Fibroblast of lung (primary cell): ENCODE data around the gene OCSTAMP.

ENCODE experiments used
- CTCF ChIP-seq, 2 donors: IDR thresholded peaks in 1 of 2; conservative IDR thresholded peaks in 1 of 2; 1 replicate in 1 of 2; 2 replicates in 1 of 2; pipeline ENCODE4 v1.5.1; 2011 to 2012; ENCODE audit warnings: low read length in 2 of 2, control low read depth in 1 of 2, inconsistent platforms in 1 of 2, low read depth in 1 of 2, mild to moderate bottlenecking in 1 of 2
- EZH2 ChIP-seq: IDR thresholded peaks from 2 replicates; pipeline ENCODE4 v1.5.1; 2012; ENCODE audit warnings: low read length, control low read depth, mild to moderate bottlenecking; ENCODE audit errors: missing control alignments

GRCh38 chr20:46509523-46509922, 40.9 kb downstream of the OCSTAMP start:
- no peak for TF ChIP-seq CTCF (conservative IDR thresholded peaks at IDR 0.05 in 1 of 2, IDR thresholded peaks at IDR 0.05 in 1 of 2; ENCODE audit: low read depth in 1 of 2, low read length in 2 of 2)
- TF ChIP-seq EZH2, result no peak
